HG03175 (cell line): ENCODE measurements around the gene SALL1.

ENCODE experiments used
- ATAC-seq: cut with Tn5 transposase; IDR thresholded peaks from one replicate; pipeline ENCODE4 v1.9.1; 2021; ENCODE audit warnings: mild to moderate bottlenecking, moderate library complexity; ENCODE audit not compliant: unreplicated experiment

The SALL1 gene

DNA sequence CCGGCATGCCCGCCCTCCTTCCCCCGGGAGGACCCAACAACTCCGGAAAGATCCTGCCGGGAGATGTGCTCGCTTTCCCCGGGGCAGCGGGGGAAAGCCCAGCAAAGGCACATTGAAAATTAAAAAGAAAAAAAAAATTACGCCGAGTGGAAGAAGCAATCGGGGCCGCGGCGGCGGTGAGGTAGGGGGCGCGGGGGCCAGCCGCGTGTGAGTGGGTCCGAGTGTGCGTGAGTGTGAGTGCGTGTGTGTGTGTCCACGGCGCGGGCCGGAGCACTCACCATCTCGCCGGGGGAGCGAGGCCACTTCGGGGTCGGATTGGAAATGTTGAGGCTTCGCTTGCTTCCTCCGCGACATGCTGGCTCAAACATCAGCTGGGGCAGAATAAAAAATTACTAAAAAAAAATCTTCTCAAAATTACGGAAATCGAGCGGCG is at the start of gene SALL1:
SALL1 (minus strand) TSS at position 383 of the 433 bp plus-strand sequence; CDS start at position 354, 29 bp downstream.
- ATAC-seq = no peak

DNA sequence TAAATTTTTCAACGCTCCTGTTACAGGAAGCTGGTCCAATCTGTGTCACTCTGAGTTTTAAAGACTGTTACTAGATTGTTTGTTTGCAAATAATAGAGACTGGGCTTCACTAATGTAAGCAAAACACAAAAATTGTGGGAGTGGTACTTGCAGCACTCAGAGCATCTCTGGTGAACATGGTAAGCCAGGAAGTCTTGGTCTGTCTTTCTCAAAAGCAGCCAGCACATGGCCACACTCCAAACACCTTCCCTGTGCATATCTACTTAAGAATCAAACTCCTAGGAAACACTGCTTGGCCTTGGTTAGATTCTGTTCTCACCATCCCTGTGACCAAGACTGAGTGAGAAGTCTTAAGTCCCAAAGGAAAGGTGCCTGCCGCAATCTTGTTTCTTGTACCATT is 49.7 kb upstream of the SALL1 start:
- no peak for ATAC-seq

DNA sequence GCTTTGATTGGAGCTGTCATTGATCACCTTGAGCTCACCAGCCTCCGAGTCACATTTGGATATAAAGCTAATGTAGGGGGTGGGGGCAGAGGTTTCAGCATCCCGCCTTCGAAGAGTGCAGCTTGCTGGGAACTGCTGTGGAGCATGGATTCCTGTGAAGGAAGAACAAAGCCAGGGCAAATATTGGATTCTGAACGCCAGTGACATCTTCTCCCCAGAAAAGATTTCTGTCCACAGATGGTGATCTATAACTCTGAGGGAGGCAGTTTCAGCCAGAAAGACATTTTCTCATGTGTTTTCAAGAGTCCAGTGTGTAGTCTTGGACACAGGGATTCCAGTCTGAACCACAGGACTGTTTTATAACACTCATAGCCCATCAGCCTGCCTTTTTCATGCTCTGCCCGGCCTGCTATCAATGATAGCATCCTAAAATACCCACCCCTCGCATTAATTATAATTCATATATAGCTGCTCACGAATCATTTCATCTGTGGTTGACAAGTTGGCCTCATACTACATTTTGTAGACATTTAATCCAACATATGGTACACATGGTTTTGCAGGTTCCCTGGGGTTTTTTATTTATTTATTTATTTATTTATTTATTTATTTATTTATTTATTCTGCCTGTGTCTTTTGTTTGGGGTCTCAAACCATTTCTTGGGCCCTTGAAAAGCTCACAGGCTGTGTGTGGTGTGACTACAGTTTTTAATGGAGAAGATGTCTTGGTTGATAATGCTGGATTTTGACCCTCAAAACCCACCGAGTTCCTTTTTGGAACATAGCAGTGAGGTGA is 47.1 kb upstream of the SALL1 start:
- ATAC-seq = no peak

DNA sequence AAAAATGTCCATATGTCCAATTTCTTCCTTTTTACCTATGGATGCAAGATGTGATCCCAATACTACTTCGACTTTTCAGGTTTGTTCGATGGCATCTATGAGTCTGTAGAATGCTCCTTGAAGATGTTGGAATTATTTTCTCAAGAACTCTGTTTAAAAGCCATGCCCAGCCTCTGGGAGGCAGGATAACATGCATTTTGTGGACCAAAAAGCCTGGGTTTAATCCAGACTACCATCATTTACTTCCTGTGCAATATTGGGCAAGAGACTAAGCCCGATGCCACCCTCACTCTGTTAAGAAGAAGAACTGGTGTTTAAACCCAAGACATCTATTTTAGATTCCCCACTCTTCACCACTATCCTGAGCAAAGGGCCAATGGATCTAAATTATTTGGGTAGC is 42.8 kb upstream of the SALL1 start:
- ATAC-seq = no peak

DNA sequence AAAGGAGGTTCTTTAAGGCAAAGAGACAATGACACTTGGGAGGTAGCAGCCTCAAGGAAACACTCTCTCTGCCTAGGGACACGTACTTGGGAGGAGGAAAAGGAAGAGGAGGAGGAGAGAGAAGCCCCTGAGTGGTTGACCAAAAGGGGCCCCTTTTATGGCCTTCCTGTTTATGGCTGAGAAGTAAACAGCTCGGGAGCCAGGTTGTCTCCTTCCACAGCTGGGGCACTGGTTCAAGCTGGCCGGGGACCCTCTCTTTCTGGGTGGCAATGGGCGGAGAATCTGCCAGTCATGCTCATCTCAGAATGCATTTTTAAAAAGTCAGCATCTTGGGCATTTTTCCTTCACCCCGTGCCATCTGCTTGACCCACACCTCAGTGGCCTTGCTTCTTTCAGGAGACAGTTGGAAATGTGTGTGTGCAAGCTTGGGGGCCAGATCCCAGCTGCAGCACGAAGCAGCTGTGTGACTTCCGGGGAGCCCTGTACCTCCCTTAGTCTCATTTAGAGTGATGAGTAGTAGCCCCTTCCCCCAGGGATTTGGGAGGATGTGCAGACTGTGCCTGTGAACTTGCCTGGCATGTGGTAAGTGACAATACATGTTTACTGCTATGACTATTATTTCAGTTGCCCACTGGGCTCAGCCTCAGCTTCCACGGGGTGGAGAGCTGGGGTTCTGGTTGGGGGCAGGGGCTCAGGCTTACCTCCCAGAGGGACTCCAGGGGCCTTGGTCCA is 33.8 kb upstream of the SALL1 start:
- ATAC-seq = peak; percentile 81

DNA sequence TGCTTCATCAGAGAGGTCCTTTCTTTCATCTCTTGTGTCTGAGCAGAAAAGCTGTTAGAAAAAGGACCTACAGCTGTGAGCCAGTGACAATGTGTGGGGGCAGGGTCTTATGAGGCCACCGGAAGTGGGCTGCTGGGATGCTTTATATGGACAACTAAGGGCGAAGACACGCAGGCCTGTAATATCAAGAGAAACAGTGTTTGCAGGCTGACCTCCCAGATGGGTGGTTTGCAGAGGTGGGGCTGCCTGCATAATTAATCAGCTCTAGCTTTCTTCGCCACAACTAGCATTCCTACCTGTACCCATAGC is 30.4 kb upstream of the SALL1 start:
- ATAC-seq = no peak

DNA sequence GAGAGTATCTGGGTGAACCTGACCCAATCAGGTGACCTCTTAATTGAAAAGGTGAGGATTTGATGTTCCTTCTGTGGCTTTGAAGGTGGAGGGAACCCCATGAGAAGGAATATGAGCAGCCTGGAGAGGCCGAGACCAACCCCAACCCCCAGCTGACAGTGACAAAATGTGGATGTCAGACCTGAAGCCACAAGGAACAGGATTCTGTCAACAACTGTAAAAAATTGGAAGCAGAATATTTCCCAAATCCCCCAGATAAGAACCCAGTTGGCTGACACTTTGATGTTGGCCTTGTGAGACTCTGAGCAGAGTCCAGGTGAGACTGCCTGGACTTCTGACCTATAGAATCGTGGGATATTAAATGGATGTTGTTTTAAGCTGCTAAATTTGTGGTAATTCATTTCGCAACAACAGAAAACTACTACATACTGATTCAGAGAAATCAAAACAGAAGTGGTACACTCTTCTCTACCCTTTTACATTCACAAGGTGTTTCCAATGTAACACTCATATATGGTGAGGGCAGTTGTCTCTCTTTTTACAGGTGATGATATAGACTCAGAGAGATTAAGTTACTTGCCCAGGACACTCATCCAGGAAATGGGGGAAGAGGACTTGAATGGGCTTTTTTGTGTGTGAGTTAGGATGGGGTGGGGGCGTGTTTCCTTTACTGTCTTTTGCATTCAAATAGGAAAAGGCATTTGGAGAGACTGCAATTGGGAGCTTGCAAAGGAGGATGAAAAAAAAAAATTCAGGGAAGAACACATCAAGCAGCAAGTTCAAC is 29.8 kb upstream of the SALL1 start:
- ATAC-seq = no peak

DNA sequence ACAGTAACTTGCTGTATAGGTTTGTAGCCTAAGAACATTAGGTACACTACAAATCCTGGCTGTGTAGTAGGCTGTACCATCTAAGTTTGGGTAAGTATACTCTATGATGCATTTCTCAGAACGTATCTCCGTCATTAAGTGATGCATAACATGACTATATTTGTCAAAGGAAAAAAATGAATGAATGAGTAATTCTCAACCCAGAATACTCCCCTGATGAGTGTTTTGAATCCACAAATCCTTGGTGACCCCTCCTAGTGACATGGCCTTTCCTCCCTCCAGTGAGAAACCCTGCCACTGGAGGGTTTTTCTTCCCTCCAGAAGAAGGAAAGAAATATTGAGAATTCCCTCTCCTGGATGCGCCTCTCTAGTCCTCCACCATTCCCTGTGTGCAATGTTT is 24.0 kb upstream of the SALL1 start:
- no peak for ATAC-seq

DNA sequence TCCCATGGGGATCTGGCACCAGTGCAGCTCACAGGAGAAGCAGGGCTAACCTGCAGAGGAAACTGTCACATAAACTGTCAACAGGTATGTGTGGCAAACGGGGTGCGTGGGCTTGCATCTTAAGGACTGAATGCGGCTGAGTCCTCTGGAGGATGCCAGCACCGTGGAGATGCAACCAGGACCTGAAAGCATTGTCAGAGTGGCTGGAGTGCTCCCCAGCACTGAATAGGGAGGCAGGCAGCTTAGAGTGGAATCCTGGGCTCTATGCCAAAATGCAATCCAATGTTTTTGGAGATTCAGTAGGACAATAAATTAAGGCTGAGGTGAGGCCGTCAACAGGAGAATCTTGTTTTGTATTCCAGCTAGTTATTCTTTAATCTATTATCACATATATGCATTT is 21.3 kb upstream of the SALL1 start:
- ATAC-seq = no peak

DNA sequence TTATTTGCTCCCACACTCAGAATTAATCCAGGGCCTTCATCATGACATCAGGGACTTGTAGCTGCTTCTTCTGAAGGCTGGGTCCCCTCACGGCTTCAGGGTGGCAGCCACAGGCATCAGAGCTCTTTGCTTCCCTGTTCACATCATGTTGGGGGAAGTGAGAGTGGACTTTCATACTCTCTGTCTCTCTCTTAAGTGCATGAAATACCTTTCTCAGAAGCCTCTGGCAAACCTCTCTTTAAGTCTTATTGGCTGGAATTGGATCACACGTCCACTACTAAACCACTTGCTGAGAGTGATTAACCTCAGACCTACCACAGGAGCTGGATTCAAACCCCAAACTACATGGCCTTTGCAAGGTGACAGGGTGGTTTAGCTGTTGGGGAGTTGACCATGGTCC is 17.7 kb upstream of the SALL1 start:
- ATAC-seq = no peak

DNA sequence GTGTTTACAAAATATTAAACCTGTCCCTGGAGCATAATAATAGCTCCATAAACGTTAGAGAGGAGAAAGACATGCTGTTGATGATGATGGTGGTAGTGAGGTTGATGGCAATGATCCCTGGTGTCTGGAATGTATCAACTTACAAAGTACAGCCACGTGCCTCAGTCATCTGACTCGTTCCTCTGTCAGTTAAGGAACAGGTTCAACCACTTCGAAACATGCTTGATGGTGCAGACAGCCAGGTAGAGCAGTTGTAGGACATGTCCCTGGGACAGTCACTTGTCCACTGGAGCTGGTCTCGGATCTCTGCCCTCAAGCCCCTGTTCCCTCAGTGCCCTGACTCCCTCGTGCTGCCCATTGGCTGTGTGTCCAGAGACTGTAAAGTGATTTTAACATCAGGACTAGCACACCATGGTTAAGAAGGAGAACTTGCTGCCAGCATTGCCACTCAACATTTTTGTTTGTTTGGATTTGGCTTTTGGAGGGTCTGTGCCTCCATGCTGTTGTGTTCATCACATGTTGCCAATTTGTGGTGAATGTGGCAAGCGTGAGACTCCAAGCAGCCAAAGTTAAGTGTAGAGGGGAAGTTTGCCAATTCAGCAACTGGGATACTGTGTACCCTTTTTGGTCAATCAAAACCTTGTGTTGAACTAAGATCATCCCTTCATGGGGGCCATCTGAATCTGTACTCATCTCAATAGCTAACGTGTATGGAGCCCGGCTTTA is 16.3 kb upstream of the SALL1 start:
- no peak for ATAC-seq

DNA sequence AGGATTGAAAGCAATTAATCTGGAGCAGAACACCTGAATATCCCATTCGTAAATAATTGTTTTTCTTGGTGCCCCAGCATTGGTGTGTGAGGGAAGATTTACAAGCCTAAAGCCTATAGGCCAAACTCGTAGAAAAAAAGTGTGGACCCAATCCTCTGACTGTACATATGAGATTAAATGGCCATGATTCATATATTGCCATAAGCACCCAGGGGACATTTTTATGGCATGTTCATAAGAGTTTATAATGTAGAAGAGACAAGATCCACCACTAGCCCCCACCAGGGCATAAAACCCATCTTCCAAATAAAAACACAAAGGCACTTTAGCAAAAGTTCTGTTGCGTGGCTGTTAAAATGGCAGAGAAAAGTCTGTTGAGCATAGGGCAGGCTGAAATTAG is 15.5 kb upstream of the SALL1 start:
- no peak for ATAC-seq

DNA sequence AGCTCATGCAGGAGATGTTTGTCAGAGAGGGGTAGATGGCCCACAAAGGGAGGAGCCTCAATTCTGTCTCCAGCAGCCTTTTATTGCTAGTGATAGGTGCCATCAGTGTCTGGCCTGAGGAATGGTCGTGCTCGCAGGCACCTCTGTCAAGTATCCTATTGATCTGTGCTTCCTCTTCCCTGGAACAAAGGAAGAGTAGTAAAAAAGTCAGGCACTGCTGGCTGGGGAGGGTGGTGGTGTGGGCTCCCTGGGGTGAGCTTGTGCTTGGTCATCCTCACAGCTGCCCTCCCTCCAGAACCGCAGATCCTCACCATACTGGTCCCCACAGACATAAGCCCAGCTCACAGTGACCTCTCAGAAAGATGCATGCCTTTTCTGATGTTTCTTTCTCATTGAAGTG is 15.0 kb upstream of the SALL1 start:
- no peak for ATAC-seq

DNA sequence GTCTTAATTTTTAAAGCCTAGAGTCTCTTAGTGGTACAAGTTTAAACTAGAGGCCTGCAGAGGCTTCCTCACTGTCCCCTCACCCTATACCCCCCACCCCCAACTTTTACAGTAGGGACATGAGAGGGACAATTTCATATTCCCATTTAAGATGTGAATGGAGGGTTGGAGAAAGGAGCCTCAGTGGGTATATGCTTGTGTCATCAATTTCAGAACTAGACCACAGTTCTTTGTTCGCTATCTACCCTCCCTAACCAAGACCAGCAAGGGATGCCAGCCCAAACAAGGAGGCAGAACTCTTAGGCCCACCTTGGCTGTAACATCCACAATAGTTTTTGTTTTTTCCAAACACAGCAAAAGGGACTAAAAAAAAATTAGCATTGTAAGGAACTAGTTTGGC is 14.0 kb upstream of the SALL1 start:
- ATAC-seq = no peak

DNA sequence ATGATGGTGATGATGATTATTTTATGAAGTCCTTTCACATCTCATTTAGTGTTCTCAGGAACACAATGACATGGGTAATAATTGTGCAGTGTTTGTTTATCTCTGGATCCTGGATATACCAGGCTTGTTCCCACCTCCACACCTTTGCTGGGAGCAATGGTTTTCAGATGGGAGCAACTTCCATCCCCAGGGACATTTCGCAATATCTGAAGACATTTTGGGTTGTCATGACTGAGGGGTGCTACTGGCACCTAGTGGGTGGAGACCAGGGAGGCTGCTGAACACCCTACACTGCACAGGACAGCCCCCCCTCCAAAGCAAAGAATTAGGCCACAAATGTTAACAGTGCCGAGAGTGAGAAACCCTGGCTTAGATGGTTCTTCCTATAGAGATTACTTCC is 13.5 kb upstream of the SALL1 start:
- ATAC-seq = no peak

DNA sequence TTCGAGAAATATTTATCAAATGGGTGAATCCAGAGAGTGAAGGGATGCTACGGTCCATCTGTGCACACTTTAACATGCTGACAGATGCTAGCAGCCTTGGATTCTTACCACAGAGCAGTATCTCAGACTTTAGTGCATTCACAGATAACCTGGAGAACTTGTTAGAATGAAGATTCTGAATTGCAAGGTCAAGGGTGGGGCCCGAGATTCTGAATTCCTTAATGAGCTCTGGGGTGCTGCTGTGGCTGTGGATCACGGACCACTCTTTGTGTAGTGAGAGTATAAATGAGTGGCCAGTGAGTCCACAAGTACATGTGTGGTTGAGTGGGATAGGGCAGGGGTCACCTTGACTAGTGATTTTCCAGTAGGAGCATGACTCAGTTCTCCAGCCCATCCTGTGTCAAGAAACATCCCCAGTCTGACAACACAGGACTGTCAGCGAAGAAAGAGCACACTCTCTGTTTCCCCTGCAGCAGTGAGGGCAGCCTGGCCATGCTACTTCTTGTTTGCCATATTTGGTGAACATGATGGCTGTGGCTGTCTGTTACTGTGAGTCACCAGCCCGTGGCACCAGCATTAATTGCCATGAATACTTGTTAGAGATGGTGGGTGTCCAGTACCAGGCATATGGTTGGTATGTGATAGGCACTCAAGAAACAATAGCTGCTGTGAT is 13.0 kb upstream of the SALL1 start:
- no peak for ATAC-seq

DNA sequence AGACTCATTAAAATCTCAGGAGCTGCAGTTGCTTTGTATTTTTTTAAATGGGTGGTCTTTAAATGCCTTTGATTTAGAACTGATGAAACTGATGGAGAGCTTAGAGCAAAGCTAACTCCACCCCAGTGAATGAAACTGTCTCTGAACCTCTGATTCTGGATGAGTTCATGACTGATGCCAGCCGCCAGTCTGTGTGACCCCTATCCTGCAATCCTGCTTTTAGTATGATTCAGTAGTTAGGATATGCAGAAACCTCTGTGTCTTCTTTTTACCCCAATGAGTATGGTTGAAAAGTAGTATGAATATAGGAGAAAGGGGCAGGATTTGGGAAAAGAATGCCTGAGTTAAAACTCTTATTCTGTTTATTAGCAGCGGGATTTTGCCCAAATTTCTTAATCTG is 12.3 kb upstream of the SALL1 start:
- ATAC-seq = no peak

DNA sequence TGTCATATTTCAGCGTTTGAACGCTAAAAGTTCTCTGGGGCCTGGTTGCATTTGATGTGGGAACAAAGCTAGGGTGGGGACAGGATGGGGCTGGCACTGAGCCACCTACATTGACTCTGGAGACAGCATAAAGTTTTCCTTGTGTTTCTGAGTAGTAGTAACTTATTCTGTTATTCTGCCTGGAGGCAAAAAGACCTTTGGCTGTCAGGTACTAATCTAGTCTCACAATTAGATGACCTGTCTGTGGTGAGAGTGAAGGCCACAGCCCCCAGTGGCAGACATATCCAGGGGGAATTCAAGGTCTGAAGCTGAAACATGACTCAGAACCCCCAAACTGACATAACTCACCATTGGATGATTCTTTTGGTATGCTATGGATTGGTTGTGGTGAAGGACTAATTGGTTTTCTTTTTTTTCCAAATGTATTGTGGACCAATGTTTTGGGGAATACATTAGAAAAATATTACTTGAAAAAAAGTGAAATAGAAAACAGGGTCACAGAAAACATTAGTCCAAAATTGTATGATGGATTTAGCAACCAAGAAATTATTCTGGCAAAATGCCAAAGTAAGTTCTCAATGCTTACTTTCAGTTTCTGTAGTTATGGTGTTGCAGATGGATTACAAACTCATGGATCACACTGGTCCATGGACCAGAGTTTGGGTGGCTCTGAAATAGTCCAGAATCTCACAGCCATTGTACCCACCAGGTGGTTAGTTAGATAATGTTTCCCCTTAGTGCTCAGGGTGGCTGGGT is 10.5 kb upstream of the SALL1 start:
- no peak for ATAC-seq

DNA sequence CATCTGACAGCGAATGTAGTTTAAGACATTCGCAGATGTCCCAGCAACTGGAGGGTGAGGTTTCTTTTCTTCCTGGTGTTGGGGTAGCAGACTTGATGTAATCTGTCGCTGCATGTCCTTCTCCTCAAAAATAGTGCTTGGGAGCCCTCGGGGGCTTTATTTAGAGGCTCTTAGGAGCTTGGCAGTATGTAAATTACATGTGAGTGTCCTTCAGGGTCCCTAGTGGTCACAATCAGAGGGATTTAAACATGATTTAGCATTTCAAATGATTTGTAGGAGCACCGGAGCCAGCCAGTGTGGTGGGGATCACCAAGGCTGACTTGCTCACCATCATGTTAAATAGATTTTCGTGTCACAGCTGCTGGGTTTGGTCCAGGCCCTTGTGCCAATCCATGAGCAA is 8.8 kb upstream of the SALL1 start:
- ATAC-seq = no peak

DNA sequence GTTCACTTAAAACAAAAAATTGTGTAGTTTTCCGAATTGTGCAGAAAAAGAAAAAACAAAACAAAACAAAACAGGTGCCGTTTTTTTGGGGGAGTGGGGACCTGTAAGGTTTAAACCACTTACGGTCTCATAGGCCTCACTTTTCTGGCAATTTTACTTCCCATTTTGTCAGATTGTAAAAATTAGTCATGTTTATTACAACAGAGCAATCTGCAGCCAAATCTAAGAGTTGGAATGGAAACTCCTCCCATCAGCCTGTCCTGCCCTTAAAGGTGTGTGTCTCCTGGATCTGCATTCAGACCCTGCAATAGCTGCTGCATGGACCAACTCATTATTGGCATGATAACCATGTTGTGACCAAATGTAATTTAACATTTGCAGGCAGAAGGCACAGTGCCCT is 8.2 kb upstream of the SALL1 start:
- no peak for ATAC-seq
